Left lung (tissue), 10 donors: ENCODE data around the gene BAIAP2. TPM values are rescaled to one million over a fixed set of nuclear protein-coding genes. Genes with fewer than 3 reads are reported as not detected.
A peak's percentile ranks its signal among the peaks of the same experiment; 100 is the strongest.

Experiments used
- ATAC-seq: fragments of 200-7000 bp; cut with Tn5 transposase; one replicate; pipeline ENCODE4 v1.9.1; 2020; ENCODE audit warnings: moderate library complexity
- DNase-seq, 4 donors: peaks; one replicate each; pipeline ENCODE4 v3.0.0-alpha.2; 2013 to 2020
- H3K27ac ChIP-seq, 2 donors: fragments of 200-600 bp; sonication (generic) in 1 of 2; one replicate each; pipeline versions ENCODE4 v1.5.0 to v1.8.0; 2020 to 2021
- H3K27me3 ChIP-seq, 2 donors: fragments of 200-600 bp; sonication (generic) in 1 of 2; one replicate each; pipeline versions ENCODE4 v1.5.0 to v1.8.0; 2020 to 2021
- H3K36me3 ChIP-seq, 2 donors: fragments of 200-600 bp; sonication (generic) in 1 of 2; one replicate each; pipeline versions ENCODE4 v1.5.0 to v1.8.0; 2020 to 2021
- H3K4me1 ChIP-seq, 2 donors: fragments of 200-600 bp; one replicate each; pipeline ENCODE4 v1.8.0; 2021
- H3K4me3 ChIP-seq, 2 donors: fragments of 200-600 bp; sonication (generic) in 1 of 2; one replicate each; pipeline versions ENCODE4 v1.5.0 to v1.8.0; 2020 to 2021; ENCODE audit warnings: mild to moderate bottlenecking in 1 of 2
- H3K9me3 ChIP-seq, 2 donors: fragments of 200-600 bp; sonication (generic) in 1 of 2; one replicate each; pipeline versions ENCODE4 v1.5.0 to v1.8.0; 2020 to 2021
- CTCF ChIP-seq, 2 donors: fragments of 200-600 bp; sonication (generic) in 1 of 2; IDR thresholded peaks; one replicate each; pipeline versions ENCODE4 v1.5.0 to v1.8.0; 2021; ENCODE audit warnings: antibody characterized with exemption in 2 of 2
- intact Hi-C, 2 donors: fragments of 100-400 bp; cut with DNase I; formaldehyde crosslinking; loops; one replicate each; pipeline versions ENCODE4 v1.11.2 to v1.14.2; 2022
- polyA plus RNA-seq, 6 donors: library from polyadenylated mRNA; unstranded; fragments of 120-200 nt; gene quantifications; one replicate each; pipeline ENCODE4 v1.2.1, GENCODE V29; 2013; ENCODE audit not compliant: insufficient read length in 6 of 6
- total RNA-seq, 2 donors: library from RNA; stranded (reverse); fragmentation: NEBNext Ultra II Directional; extraction: Animal tissue kit (Norgen Biotek cat#: 25700); gene quantifications; one replicate each; pipeline ENCODE4 v1.2.1, GENCODE V29; 2021
- donor health status: DM: no; HTN: yes; CAD: no.
- donor health status: DM: no; HTN: no; CAD: no.

BAIAP2 gene
- total and polyA plus RNA-seq, 8 donors, result 40.9 to 135 (median 52.6) TPM

- intact Hi-C loops, result no loop called here
- DNase-seq (peak in 1 of 4 donors; percentile 84), ATAC-seq (peak; percentile 4)
- TF ChIP-seq CTCF (IDR thresholded peaks at IDR 0.05), result no peak
- Histone ChIP-seq H3K9me3 (no peaks in the 10 kb centered on the region), H3K27ac (peak overlapping the region; percentile 33 to 67), H3K4me1 (peaks cover 15 to 38% of the 10 kb centered on the region in 2 donors), H3K36me3 (peaks cover under 1 to 26% of the 10 kb centered on the region in 2 donors), H3K4me3 (peak overlapping the region; percentile 70 to 86), H3K27me3 (no peaks in the 10 kb centered on the region)
Measured at GRCh38 chr17:80992077-80992947, 42.6 kb upstream of the BAIAP2 start.

GRCh38 chr17:80992948-80993624 is 41.9 kb upstream of the BAIAP2 start:
- Histone ChIP-seq H3K4me1 (peaks cover 15 to 34% of the 10 kb centered on the region in 2 donors), H3K36me3 (peaks cover 3 to 33% of the 10 kb centered on the region in 2 donors), H3K27ac (no peak overlapping the region), H3K4me3 (peak overlapping the region; percentile 70 to 86), H3K27me3 (no peaks in the 10 kb centered on the region), H3K9me3 (no peaks in the 10 kb centered on the region)
- intact Hi-C loops, result no loop called here
- ATAC-seq, result peak; percentile 29
- DNase-seq, result peak in 1 of 4 donors; percentile 68
- no peak for TF ChIP-seq CTCF (IDR thresholded peaks at IDR 0.05)

- Histone ChIP-seq H3K27ac (no peak overlapping the region), H3K27me3 (no peaks in the 10 kb centered on the region), H3K4me1 (peaks cover 9 to 27% of the 10 kb centered on the region in 2 donors), H3K36me3 (peaks cover 3 to 54% of the 10 kb centered on the region in 2 donors), H3K9me3 (no peaks in the 10 kb centered on the region), H3K4me3 (no peak overlapping the region)
- ATAC-seq, result no peak
- intact Hi-C loops, result no loop called here
- TF ChIP-seq CTCF (IDR thresholded peaks at IDR 0.05), result no peak
- peak in 1 of 4 donors; percentile 68 for DNase-seq
Measured at GRCh38 chr17:80995131-80995530, 39.8 kb upstream of the BAIAP2 start.

- Histone ChIP-seq H3K9me3 (no peaks in the 10 kb centered on the region), H3K4me3 (no peak overlapping the region), H3K27me3 (peaks cover 0 to 2% of the 10 kb centered on the region in 2 donors), H3K36me3 (peaks cover 3 to 59% of the 10 kb centered on the region in 2 donors), H3K27ac (no peak overlapping the region), H3K4me1 (peaks cover 9 to 25% of the 10 kb centered on the region in 2 donors)
- TF ChIP-seq CTCF (IDR thresholded peaks at IDR 0.05), result no peak
- peak; percentile 28 for ATAC-seq
- intact Hi-C loops, result no loop called here
- DNase-seq, result peak in 1 of 4 donors; percentile 59
Measured at GRCh38 chr17:80996422-80997305, 38.3 kb upstream of the BAIAP2 start.
